ENCODE results near the gene NF1. TPM values are rescaled to one million over a fixed set of nuclear protein-coding genes. Genes with fewer than 3 reads are reported as not detected.

Gene NF1
- polyA plus RNA-seq, 1 of the 3 experiments (the other 2 are of a cell fraction): 19.6 TPM

DNA sequence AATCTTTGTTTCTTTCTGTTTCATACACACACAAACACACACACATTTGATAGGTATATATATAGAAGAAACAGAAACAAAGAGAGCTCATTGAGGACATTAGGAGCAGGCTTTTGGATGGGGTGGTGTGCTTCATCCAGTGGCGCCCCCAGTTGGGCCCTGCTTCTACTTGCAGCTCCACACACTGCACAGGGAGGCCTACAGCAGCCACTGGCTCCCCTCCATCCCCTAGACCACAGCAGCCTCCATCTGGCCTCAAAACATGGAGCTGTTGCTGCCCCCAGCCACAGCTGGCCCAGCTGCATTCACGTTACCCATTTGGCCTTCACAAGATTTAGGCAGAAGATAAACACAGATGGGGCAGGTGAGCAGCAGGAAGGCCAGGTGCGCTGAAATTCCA, 33.1 kb upstream of the NF1 start:
- CTCF ChIA-PET: interaction anchor here (0.5 to 2.9 kb wide), 2 partner anchors 12 to 135 kb away, joined by 3 to 6 read pairs; no protein-coding TSS in a partner anchor
- no peaks in the 10 kb centered on the region for H3K79me2 ChIP-seq (ENCODE audit: insufficient read depth)
- H2AFZ ChIP-seq (ENCODE audit: low read depth): no peak overlapping the region
- no peak for DNase-seq
- H3K4me3 ChIP-seq (ENCODE audit: low read depth in 2 of 2, low read length in 1 of 2): no peak overlapping the region
- no peaks in the 10 kb centered on the region for H3K36me3 ChIP-seq (replicated peaks in 1 of 2; ENCODE audit: control insufficient read depth in 1 of 2, insufficient read depth in 2 of 2, low read length in 1 of 2)
- POLR2A ChIA-PET: no interaction called here
- H3K9me3 ChIP-seq: no peaks in the 10 kb centered on the region
- H3K27ac ChIP-seq (ENCODE audit: low read depth in 2 of 2, low read length in 1 of 2): no peak overlapping the region
- TF ChIP-seq, protein P1, sequence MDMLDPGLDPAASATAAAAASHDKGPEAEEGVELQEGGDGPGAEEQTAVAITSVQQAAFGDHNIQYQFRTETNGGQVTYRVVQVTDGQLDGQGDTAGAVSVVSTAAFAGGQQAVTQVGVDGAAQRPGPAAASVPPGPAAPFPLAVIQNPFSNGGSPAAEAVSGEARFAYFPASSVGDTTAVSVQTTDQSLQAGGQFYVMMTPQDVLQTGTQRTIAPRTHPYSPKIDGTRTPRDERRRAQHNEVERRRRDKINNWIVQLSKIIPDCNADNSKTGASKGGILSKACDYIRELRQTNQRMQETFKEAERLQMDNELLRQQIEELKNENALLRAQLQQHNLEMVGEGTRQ (IDR thresholded peaks at IDR 0.05; ENCODE audit: borderline replicate concordance, low read depth, low read length): no peak
- TF ChIP-seq GABPA (IDR thresholded peaks at IDR 0.05; ENCODE audit: low read depth) (no peak), ELF1 (IDR thresholded peaks at IDR 0.05) (no peak), TCF12 (IDR thresholded peaks at IDR 0.05) (no peak), RCOR1 (IDR thresholded peaks at IDR 0.05; ENCODE audit: low read length) (no peak), SIN3A (IDR thresholded peaks at IDR 0.05; ENCODE audit: borderline replicate concordance, low read depth, low read length) (no peak), CHD2 (IDR thresholded peaks at IDR 0.05; ENCODE audit: low read length, partially characterized antibody) (no peak), RXRA (IDR thresholded peaks at IDR 0.05; ENCODE audit: borderline replicate concordance, low read depth) (no peak), RAD21 (IDR thresholded peaks at IDR 0.05; ENCODE audit: low read length) (0 out of 2 replicates have a peak, but pooled peaks have one; percentile 10), NRF1 (IDR thresholded peaks at IDR 0.05; ENCODE audit: low read depth, low read length) (no peak), FOSL2 (IDR thresholded peaks at IDR 0.05; ENCODE audit: borderline replicate concordance, low read depth) (no peak)
- TF ChIP-seq, protein P2, sequence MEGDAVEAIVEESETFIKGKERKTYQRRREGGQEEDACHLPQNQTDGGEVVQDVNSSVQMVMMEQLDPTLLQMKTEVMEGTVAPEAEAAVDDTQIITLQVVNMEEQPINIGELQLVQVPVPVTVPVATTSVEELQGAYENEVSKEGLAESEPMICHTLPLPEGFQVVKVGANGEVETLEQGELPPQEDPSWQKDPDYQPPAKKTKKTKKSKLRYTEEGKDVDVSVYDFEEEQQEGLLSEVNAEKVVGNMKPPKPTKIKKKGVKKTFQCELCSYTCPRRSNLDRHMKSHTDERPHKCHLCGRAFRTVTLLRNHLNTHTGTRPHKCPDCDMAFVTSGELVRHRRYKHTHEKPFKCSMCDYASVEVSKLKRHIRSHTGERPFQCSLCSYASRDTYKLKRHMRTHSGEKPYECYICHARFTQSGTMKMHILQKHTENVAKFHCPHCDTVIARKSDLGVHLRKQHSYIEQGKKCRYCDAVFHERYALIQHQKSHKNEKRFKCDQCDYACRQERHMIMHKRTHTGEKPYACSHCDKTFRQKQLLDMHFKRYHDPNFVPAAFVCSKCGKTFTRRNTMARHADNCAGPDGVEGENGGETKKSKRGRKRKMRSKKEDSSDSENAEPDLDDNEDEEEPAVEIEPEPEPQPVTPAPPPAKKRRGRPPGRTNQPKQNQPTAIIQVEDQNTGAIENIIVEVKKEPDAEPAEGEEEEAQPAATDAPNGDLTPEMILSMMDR (IDR thresholded peaks at IDR 0.05): peak; percentile 33; the same call in 1 of the 2 replicates
- WGBS (ENCODE audit: low lambda C conversion rate): 78% methylated on average over 3 of the region's 3 CpGs
- no peaks in the 10 kb centered on the region for H4K20me1 ChIP-seq (ENCODE audit: insufficient read depth)
- H3K9me2 ChIP-seq: no peaks in the 10 kb centered on the region
- H3K9ac ChIP-seq: no peak overlapping the region
- H3F3A ChIP-seq (replicated peaks; ENCODE audit: insufficient read depth): no peaks in the 10 kb centered on the region
- no peaks in the 10 kb centered on the region for H3K4me1 ChIP-seq (ENCODE audit: control insufficient read depth in 1 of 2, insufficient read depth in 2 of 2, low read depth in 1 of 2, low read length in 1 of 2)
- H3K27me3 ChIP-seq (ENCODE audit: insufficient read depth): no peaks in the 10 kb centered on the region
- no peak overlapping the region for H3K4me2 ChIP-seq

DNA sequence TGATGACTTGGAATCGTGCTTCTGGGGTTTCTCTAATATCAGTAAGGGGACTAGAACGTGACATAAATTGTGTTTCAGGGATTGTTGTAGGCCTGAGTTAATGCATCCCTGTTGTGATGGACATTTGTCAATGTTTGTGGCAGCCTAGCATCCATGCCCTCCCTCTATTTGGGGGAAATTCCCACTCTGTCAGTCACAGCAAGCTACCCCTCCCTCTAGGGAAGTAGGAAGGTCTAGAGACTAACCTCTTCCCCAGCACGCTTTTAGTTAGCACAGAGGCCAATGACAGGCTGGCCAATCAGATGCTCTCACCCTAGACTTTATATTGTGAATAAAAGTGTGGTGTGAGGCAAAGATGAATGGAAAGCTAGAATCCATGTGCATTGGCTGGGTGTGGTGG, 32.4 kb upstream of the NF1 start:
- peaks cover under 1% of the 10 kb centered on the region for H3F3A ChIP-seq (replicated peaks; ENCODE audit: insufficient read depth)
- POLR2A ChIA-PET: no interaction called here
- no peak for TF ChIP-seq FOSL2 (IDR thresholded peaks at IDR 0.05; ENCODE audit: borderline replicate concordance, low read depth)
- TF ChIP-seq, protein P3, sequence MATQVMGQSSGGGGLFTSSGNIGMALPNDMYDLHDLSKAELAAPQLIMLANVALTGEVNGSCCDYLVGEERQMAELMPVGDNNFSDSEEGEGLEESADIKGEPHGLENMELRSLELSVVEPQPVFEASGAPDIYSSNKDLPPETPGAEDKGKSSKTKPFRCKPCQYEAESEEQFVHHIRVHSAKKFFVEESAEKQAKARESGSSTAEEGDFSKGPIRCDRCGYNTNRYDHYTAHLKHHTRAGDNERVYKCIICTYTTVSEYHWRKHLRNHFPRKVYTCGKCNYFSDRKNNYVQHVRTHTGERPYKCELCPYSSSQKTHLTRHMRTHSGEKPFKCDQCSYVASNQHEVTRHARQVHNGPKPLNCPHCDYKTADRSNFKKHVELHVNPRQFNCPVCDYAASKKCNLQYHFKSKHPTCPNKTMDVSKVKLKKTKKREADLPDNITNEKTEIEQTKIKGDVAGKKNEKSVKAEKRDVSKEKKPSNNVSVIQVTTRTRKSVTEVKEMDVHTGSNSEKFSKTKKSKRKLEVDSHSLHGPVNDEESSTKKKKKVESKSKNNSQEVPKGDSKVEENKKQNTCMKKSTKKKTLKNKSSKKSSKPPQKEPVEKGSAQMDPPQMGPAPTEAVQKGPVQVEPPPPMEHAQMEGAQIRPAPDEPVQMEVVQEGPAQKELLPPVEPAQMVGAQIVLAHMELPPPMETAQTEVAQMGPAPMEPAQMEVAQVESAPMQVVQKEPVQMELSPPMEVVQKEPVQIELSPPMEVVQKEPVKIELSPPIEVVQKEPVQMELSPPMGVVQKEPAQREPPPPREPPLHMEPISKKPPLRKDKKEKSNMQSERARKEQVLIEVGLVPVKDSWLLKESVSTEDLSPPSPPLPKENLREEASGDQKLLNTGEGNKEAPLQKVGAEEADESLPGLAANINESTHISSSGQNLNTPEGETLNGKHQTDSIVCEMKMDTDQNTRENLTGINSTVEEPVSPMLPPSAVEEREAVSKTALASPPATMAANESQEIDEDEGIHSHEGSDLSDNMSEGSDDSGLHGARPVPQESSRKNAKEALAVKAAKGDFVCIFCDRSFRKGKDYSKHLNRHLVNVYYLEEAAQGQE (IDR thresholded peaks at IDR 0.05; ENCODE audit: low read depth, low read length): no peak
- TF ChIP-seq, protein P4, sequence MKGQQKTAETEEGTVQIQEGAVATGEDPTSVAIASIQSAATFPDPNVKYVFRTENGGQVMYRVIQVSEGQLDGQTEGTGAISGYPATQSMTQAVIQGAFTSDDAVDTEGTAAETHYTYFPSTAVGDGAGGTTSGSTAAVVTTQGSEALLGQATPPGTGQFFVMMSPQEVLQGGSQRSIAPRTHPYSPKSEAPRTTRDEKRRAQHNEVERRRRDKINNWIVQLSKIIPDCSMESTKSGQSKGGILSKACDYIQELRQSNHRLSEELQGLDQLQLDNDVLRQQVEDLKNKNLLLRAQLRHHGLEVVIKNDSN (IDR thresholded peaks at IDR 0.05; ENCODE audit: borderline replicate concordance, low read depth): no peak
- no peak for TF ChIP-seq NFIC (IDR thresholded peaks at IDR 0.05; ENCODE audit: borderline replicate concordance)
- no peak for TF ChIP-seq CHD2 (IDR thresholded peaks at IDR 0.05; ENCODE audit: low read length, partially characterized antibody)
- TF ChIP-seq JUND (IDR thresholded peaks at IDR 0.05): no peak
- TF ChIP-seq RFX5 (IDR thresholded peaks at IDR 0.05; ENCODE audit: low read length): no peak
- TF ChIP-seq NRF1 (IDR thresholded peaks at IDR 0.05; ENCODE audit: low read depth, low read length): no peak
- TF ChIP-seq, protein P5, sequence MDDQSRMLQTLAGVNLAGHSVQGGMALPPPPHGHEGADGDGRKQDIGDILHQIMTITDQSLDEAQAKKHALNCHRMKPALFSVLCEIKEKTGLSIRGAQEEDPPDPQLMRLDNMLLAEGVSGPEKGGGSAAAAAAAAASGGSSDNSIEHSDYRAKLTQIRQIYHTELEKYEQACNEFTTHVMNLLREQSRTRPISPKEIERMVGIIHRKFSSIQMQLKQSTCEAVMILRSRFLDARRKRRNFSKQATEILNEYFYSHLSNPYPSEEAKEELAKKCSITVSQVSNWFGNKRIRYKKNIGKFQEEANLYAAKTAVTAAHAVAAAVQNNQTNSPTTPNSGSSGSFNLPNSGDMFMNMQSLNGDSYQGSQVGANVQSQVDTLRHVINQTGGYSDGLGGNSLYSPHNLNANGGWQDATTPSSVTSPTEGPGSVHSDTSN (IDR thresholded peaks at IDR 0.05): no peak
- TF ChIP-seq, protein P1 (IDR thresholded peaks at IDR 0.05; ENCODE audit: borderline replicate concordance, low read depth, low read length): no peak
- no peak for TF ChIP-seq SIN3A (IDR thresholded peaks at IDR 0.05; ENCODE audit: borderline replicate concordance, low read depth, low read length)
- no peak for TF ChIP-seq TCF12 (IDR thresholded peaks at IDR 0.05)
- TF ChIP-seq ELF1 (IDR thresholded peaks at IDR 0.05): no peak

More for the DNA sequence above, 32.4 kb upstream of the NF1 start:
- no peak overlapping the region for H3K9ac ChIP-seq
- H3K9me2 ChIP-seq: no peaks in the 10 kb centered on the region
- no peaks in the 10 kb centered on the region for H3K79me2 ChIP-seq (ENCODE audit: insufficient read depth)
- H3K4me3 ChIP-seq (ENCODE audit: low read depth in 2 of 2, low read length in 1 of 2): no peak overlapping the region
- H4K20me1 ChIP-seq (ENCODE audit: insufficient read depth): no peaks in the 10 kb centered on the region
- no peaks in the 10 kb centered on the region for H3K9me3 ChIP-seq
- H3K27ac ChIP-seq (ENCODE audit: low read depth in 2 of 2, low read length in 1 of 2): no peak overlapping the region
- 0 out of 4 replicates have a peak, but pooled peaks cover 0 to under 1% of the 10 kb centered on the region in 2 experiments for H3K4me1 ChIP-seq (ENCODE audit: control insufficient read depth in 1 of 2, insufficient read depth in 2 of 2, low read depth in 1 of 2, low read length in 1 of 2)
- no peak overlapping the region for H3K4me2 ChIP-seq
- no peak for DNase-seq
- no peak overlapping the region for H2AFZ ChIP-seq (ENCODE audit: low read depth)
- H3K36me3 ChIP-seq (replicated peaks in 1 of 2; ENCODE audit: control insufficient read depth in 1 of 2, insufficient read depth in 2 of 2, low read length in 1 of 2): no peaks in the 10 kb centered on the region
- 89% methylated on average over 3 of the region's 3 CpGs for WGBS (ENCODE audit: low lambda C conversion rate)
- CTCF ChIA-PET: interaction anchor here (2.9 kb wide), 1 partner anchor 11 kb away, joined by 6 read pairs; no protein-coding TSS in a partner anchor
- H3K27me3 ChIP-seq (ENCODE audit: insufficient read depth): no peaks in the 10 kb centered on the region
